Activated gamma-delta T cell treated with anti-CD3 and anti-CD28 coated beads, Interleukin-2, amount 50 U/mL, for 16 hours (primary cell): Measurements from ENCODE around the gene PDE7B.

Source experiments
- DNase-seq: peaks from one replicate; pipeline ENCODE4 v3.0.0-alpha.2; 2020; ENCODE audit warnings: low read depth

PDE7B gene

GRCh38 chr6:135937106-135937505 is 85.6 kb downstream of the PDE7B start:
- no peak for DNase-seq

GRCh38 chr6:135938576-135939207 is 87.2 kb downstream of the PDE7B start:
- no peak for DNase-seq

- no peak for DNase-seq
Measured at GRCh38 chr6:135939208-135939591, 87.7 kb downstream of the PDE7B start.

GRCh38 chr6:135940616-135941167 is 89.2 kb downstream of the PDE7B start:
- no peak for DNase-seq

- no peak for DNase-seq
Measured at GRCh38 chr6:135941275-135942025, 89.9 kb downstream of the PDE7B start.

- no peak for DNase-seq
Measured at GRCh38 chr6:135944120-135944519, 92.6 kb downstream of the PDE7B start.

GRCh38 chr6:135946674-135947073 is 95.2 kb downstream of the PDE7B start:
- DNase-seq: no peak

GRCh38 chr6:135950669-135951068 is 99.2 kb downstream of the PDE7B start:
- DNase-seq: no peak

- DNase-seq: no peak
Measured at GRCh38 chr6:135951169-135951568, 99.7 kb downstream of the PDE7B start.

- DNase-seq: no peak
Measured at GRCh38 chr6:135953818-135954217, 102.3 kb downstream of the PDE7B start.

GRCh38 chr6:135955099-135955498 is 103.6 kb downstream of the PDE7B start:
- DNase-seq: no peak

GRCh38 chr6:135962731-135963130 is 111.2 kb downstream of the PDE7B start:
- no peak for DNase-seq

GRCh38 chr6:135970750-135971149 is 119.2 kb downstream of the PDE7B start:
- DNase-seq: no peak

GRCh38 chr6:135971351-135971750 is 119.8 kb downstream of the PDE7B start:
- no peak for DNase-seq

- DNase-seq: no peak
Measured at GRCh38 chr6:135972150-135972549, 120.6 kb downstream of the PDE7B start.

- DNase-seq: no peak
Measured at GRCh38 chr6:135972586-135972985, 121.1 kb downstream of the PDE7B start.

- DNase-seq: no peak
Measured at GRCh38 chr6:135974426-135974825, 122.9 kb downstream of the PDE7B start.

GRCh38 chr6:135976585-135976984 is 125.1 kb downstream of the PDE7B start:
- DNase-seq: no peak

- DNase-seq: no peak
Measured at GRCh38 chr6:135983093-135983492, 131.6 kb downstream of the PDE7B start.

GRCh38 chr6:135983718-135984343 is 132.3 kb downstream of the PDE7B start:
- DNase-seq: no peak

GRCh38 chr6:135985471-135985870 is 134.0 kb downstream of the PDE7B start:
- no peak for DNase-seq

- DNase-seq: no peak
Measured at GRCh38 chr6:135987226-135987625, 135.7 kb downstream of the PDE7B start.

GRCh38 chr6:135990439-135990838 is 138.9 kb downstream of the PDE7B start:
- DNase-seq: no peak
